ENCODE data around the gene SELENOO. TPM values are rescaled to one million over a fixed set of nuclear protein-coding genes. Genes with fewer than 3 reads are reported as not detected.

SELENOO gene
- total RNA-seq, 2 experiments from 2014 or later, result 17.4 to 25.5 TPM

GRCh38 chr22:50184902-50185374 is 15.9 kb upstream of the SELENOO start:
- Mint-ChIP-seq H3K4me3 (peak overlapping the region; percentile 77), H3K27ac (no peak overlapping the region), H3K36me3 (ENCODE audit: low read depth) (peaks cover 11% of the 10 kb centered on the region), H3K9me3 (no peaks in the 10 kb centered on the region), H3K27me3 (no peaks in the 10 kb centered on the region), H3K4me1 (peaks cover 32% of the 10 kb centered on the region)
- POLR2A ChIA-PET, result no interaction called here
- no peak for DNase-seq
- CTCF ChIA-PET, result no interaction called here

DNA sequence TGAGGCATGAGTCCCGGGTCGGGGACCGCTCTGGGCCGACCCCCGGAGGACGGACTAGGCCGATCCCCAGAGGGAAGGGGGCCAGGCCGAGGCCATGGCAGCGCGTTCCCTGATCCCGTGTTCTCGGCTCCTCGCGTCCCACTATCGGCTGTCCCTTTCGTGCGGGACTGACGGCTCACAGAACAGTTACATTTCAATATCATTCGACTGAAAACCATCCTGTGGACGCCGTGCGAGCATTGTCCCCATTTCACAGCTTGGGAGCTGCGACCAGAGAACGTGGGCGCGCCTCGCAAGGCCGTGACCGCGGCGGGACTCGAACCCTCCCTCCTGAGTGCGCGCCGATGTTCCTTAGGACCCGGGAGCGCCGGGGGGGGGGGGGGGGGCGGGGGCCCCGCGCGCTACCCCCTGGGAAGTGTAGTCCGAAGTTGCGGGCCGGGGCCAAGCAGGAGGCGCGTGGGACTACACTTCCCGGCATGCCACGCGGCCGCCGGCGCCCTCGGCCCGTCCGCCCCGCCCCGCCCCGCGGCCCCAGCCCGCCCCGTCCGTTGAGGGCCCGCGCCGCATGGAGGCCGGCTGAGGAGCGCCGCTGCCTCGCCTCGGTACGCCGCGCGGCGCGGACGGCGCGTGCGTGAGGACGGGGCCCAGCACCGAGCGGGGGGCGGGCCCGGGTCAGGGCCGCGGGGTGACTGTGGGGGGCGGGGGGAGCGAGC is 15.3 kb upstream of the SELENOO start, which contains the start of gene TRABD:
TRABD (plus strand) TSS at position 539 of the 713 bp plus-strand sequence. CDS start 7,148 bp downstream, outside the sequence.
- ChIA-PET POLR2A (no interaction called here), CTCF (no interaction called here)
- DNase-seq, result peak; percentile 89
- H3K36me3 Mint-ChIP-seq (ENCODE audit: low read depth), result peaks cover 11% of the 10 kb centered on the region
- H3K27ac Mint-ChIP-seq, result peak within 1 kb of the TSS; percentile 87
- H3K4me1 Mint-ChIP-seq, result peaks cover 33% of the 10 kb centered on the region
- no peaks in the 10 kb centered on the region for H3K27me3 Mint-ChIP-seq
- H3K9me3 Mint-ChIP-seq, result no peaks in the 10 kb centered on the region
- H3K4me3 Mint-ChIP-seq, result peak within 1 kb of the TSS; percentile 87

DNA sequence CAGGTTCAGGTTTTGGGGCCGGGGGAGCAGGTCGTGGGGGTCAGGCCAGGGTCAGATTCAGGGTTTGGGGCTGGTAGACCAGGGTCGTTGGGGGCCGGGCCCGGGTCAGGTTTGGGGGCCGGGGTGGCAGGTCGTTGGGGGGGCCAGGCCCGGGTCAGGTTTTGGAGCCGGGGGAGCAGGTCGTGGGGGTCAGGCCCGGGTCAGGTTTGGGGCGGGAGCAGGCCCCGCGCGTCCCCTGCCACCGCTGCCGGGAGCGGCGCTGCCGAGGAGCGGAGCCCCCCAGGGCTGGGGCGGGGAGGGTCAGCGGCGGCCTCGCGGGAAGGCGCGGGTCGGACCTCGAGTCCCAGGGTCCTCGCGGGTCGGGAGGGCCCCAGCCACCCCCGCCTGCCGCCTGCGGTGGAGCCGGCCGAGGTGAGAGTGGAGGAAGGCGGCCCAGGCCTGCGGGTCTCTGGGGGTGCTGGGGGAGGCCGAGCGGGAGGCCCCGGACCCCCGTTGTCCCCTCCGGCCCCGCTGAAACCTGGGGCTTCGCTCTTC is 14.6 kb upstream of the SELENOO start:
- no peak for DNase-seq
- Mint-ChIP-seq H3K36me3 (ENCODE audit: low read depth) (peaks cover 13% of the 10 kb centered on the region), H3K9me3 (no peaks in the 10 kb centered on the region), H3K27me3 (no peaks in the 10 kb centered on the region), H3K27ac (peak overlapping the region; percentile 87), H3K4me1 (peaks cover 36% of the 10 kb centered on the region), H3K4me3 (peak overlapping the region; percentile 87)
- ChIA-PET POLR2A (no interaction called here), CTCF (no interaction called here)

- H3K4me1 Mint-ChIP-seq, result peaks cover 43% of the 10 kb centered on the region
- peak overlapping the region; percentile 87 for H3K27ac Mint-ChIP-seq
- H3K36me3 Mint-ChIP-seq (ENCODE audit: low read depth), result peaks cover 18% of the 10 kb centered on the region
- no peaks in the 10 kb centered on the region for H3K27me3 Mint-ChIP-seq
- POLR2A ChIA-PET, result no interaction called here
- H3K9me3 Mint-ChIP-seq, result no peaks in the 10 kb centered on the region
- peak overlapping the region; percentile 87 for H3K4me3 Mint-ChIP-seq
- CTCF ChIA-PET, result interaction anchor here (0.7 to 1.4 kb wide), 5 partner anchors 9 to 57 kb away, joined by 3 read pairs; no protein-coding TSS in a partner anchor
- no peak for DNase-seq
Measured at GRCh38 chr22:50186761-50187523, 13.9 kb upstream of the SELENOO start.

DNA sequence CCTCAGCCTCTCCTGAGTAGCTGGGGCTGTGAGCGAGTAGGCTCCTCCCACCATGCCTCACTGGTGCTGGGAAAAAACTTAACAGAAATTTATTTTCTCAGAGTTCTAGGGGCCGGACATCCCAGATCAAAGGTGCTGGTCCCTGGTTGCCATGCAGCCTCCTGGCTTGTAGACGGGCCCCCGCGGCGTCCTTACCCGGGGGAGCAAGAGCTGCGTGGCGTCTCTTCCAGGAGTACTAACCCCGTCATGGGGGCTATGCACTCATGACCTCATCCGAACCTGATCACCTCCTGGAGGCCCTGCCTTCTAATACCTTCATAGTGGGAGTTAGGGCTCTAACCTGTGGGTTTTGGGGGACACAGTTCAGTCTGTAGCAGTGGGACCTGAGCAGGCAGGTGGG is 12.5 kb upstream of the SELENOO start:
- CTCF ChIA-PET, result interaction anchor here (0.6 to 1.2 kb wide), 2 partner anchors 17 to 26 kb away, joined by 3 read pairs; no protein-coding TSS in a partner anchor
- no peaks in the 10 kb centered on the region for H3K9me3 Mint-ChIP-seq
- H3K36me3 Mint-ChIP-seq (ENCODE audit: low read depth), result peaks cover 25% of the 10 kb centered on the region
- H3K27me3 Mint-ChIP-seq, result no peaks in the 10 kb centered on the region
- POLR2A ChIA-PET, result no interaction called here
- H3K4me1 Mint-ChIP-seq, result peaks cover 53% of the 10 kb centered on the region
- H3K4me3 Mint-ChIP-seq, result peak overlapping the region; percentile 87
- peak overlapping the region; percentile 86 for H3K27ac Mint-ChIP-seq
- DNase-seq, result no peak

- ChIA-PET CTCF (interaction anchor here (0.8 to 2.4 kb wide), 7 partner anchors 8 to 336 kb away, joined by 3 to 10 read pairs (median 4); partner anchors contain the start of genes PANX2 and SCO2), POLR2A (no interaction called here)
- Mint-ChIP-seq H3K36me3 (ENCODE audit: low read depth) (peaks cover 25% of the 10 kb centered on the region), H3K4me3 (peak overlapping the region; percentile 81), H3K4me1 (peaks cover 53% of the 10 kb centered on the region), H3K9me3 (no peaks in the 10 kb centered on the region), H3K27ac (peak overlapping the region; percentile 97), H3K27me3 (no peaks in the 10 kb centered on the region)
- DNase-seq, result no peak
Measured at GRCh38 chr22:50189184-50189848, 11.5 kb upstream of the SELENOO start.

DNA sequence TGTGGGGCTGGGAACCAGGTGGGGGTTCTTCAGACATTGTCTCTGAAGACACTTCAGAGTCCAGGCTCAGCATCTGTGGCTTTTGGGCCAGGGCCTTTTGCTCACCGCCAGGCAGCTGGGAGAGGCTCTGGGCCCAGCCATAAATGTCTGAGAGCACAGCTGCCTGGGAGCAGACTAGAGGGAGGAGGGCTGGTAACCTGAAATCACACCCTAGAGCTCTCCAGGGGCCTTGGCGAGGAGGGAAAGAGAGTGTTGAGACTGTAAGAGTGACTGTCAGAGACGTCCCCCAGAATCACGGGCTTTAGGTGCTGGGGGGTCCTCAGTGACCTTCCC is 11.0 kb upstream of the SELENOO start:
- H3K27ac Mint-ChIP-seq, result peak overlapping the region; percentile 97
- H3K4me1 Mint-ChIP-seq, result peaks cover 49% of the 10 kb centered on the region
- H3K36me3 Mint-ChIP-seq (ENCODE audit: low read depth), result peaks cover 25% of the 10 kb centered on the region
- H3K4me3 Mint-ChIP-seq, result peak overlapping the region; percentile 81
- no peak for DNase-seq
- H3K27me3 Mint-ChIP-seq, result no peaks in the 10 kb centered on the region
- ChIA-PET POLR2A (no interaction called here), CTCF (interaction anchor here (0.8 to 2.4 kb wide), 8 partner anchors 8 to 336 kb away, joined by 3 to 10 read pairs (median 4); partner anchors contain the start of genes PANX2 and SCO2)
- H3K9me3 Mint-ChIP-seq, result no peaks in the 10 kb centered on the region

GRCh38 chr22:50190182-50190940 is 10.4 kb upstream of the SELENOO start:
- Mint-ChIP-seq H3K27ac (peak overlapping the region; percentile 97), H3K4me3 (peak overlapping the region; percentile 81), H3K4me1 (peaks cover 49% of the 10 kb centered on the region), H3K36me3 (ENCODE audit: low read depth) (peaks cover 25% of the 10 kb centered on the region), H3K27me3 (no peaks in the 10 kb centered on the region), H3K9me3 (no peaks in the 10 kb centered on the region)
- POLR2A ChIA-PET, result interaction anchor here (0.6 kb wide), 2 partner anchors 26 to 343 kb away, joined by 3 read pairs; no protein-coding TSS in a partner anchor
- CTCF ChIA-PET, result interaction anchor here (0.6 to 2.4 kb wide), 12 partner anchors 9 to 335 kb away, joined by 3 to 10 read pairs (median 4); partner anchors contain the start of genes LMF2, NCAPH2, PANX2 and SCO2
- DNase-seq, result peak; percentile 84

GRCh38 chr22:50190941-50191741 is 9.7 kb upstream of the SELENOO start:
- Mint-ChIP-seq H3K36me3 (ENCODE audit: low read depth) (peaks cover 27% of the 10 kb centered on the region), H3K9me3 (no peaks in the 10 kb centered on the region), H3K27ac (peak overlapping the region; percentile 97), H3K27me3 (no peaks in the 10 kb centered on the region), H3K4me3 (peak overlapping the region; percentile 81), H3K4me1 (peaks cover 47% of the 10 kb centered on the region)
- POLR2A ChIA-PET, result interaction anchor here (0.6 kb wide), 2 partner anchors 27 to 85 kb away, joined by 3 to 12 read pairs; no protein-coding TSS in a partner anchor
- peak; percentile 84 for DNase-seq
- CTCF ChIA-PET, result interaction anchor here (0.6 to 2.4 kb wide), 13 partner anchors 8 to 334 kb away, joined by 3 to 10 read pairs (median 4); partner anchors contain the start of genes LMF2, NCAPH2, PANX2 and SCO2

- H3K4me1 Mint-ChIP-seq, result peaks cover 41% of the 10 kb centered on the region
- H3K27me3 Mint-ChIP-seq, result no peaks in the 10 kb centered on the region
- H3K27ac Mint-ChIP-seq, result peak overlapping the region; percentile 97
- no peaks in the 10 kb centered on the region for H3K9me3 Mint-ChIP-seq
- peak overlapping the region; percentile 81 for H3K4me3 Mint-ChIP-seq
- H3K36me3 Mint-ChIP-seq (ENCODE audit: low read depth), result peaks cover 23% of the 10 kb centered on the region
- ChIA-PET CTCF (interaction anchor here (2.3 kb wide), 1 partner anchor 9 kb away, joined by 6 read pairs; the partner anchor contains the start of gene SELENOO), POLR2A (no interaction called here)
- peak; percentile 64 for DNase-seq
Measured at GRCh38 chr22:50192436-50193204, 8.2 kb upstream of the SELENOO start.
